NCI-H2196 treated with DMSO at 0.1 percent for 48 hours (cell line): ENCODE data around the gene ADORA2A.

Experiments
- DNase-seq: peaks from one replicate; lab custom pipeline; 2025; ENCODE audit not compliant: unreplicated experiment; lab: John Stamatoyannopoulos, UW

The ADORA2A gene

GRCh38 chr22:24402460-24403192, 24.8 kb upstream of the ADORA2A start:
- no peak for DNase-seq

GRCh38 chr22:24403346-24403745, 24.1 kb upstream of the ADORA2A start:
- no peak for DNase-seq

GRCh38 chr22:24404561-24405275, 22.7 kb upstream of the ADORA2A start:
- no peak for DNase-seq

GRCh38 chr22:24405631-24406321, 21.6 kb upstream of the ADORA2A start:
- no peak for DNase-seq

- DNase-seq, result no peak
These were observed 20.8 kb upstream of the ADORA2A start for GRCh38 chr22:24406322-24407277.

- no peak for DNase-seq
These were observed 20.1 kb upstream of the ADORA2A start for GRCh38 chr22:24407278-24407665.

- DNase-seq, result no peak
These were observed 19.5 kb upstream of the ADORA2A start for GRCh38 chr22:24407884-24408283.

GRCh38 chr22:24408630-24409029, 18.8 kb upstream of the ADORA2A start:
- DNase-seq, result peak; percentile 43

GRCh38 chr22:24409707-24410106, 17.7 kb upstream of the ADORA2A start:
- no peak for DNase-seq

- no peak for DNase-seq
These were observed 17.1 kb upstream of the ADORA2A start for GRCh38 chr22:24410110-24410856.

GRCh38 chr22:24411256-24412004, 16.0 kb upstream of the ADORA2A start:
- no peak for DNase-seq

GRCh38 chr22:24412274-24412673, 15.1 kb upstream of the ADORA2A start:
- DNase-seq, result no peak

GRCh38 chr22:24413271-24413670, 14.1 kb upstream of the ADORA2A start:
- DNase-seq, result no peak

- DNase-seq, result no peak
These were observed 13.5 kb upstream of the ADORA2A start for GRCh38 chr22:24413736-24414385.

GRCh38 chr22:24414523-24414922, 12.9 kb upstream of the ADORA2A start:
- no peak for DNase-seq

GRCh38 chr22:24414984-24415945, 12.1 kb upstream of the ADORA2A start:
- DNase-seq, result no peak

- DNase-seq, result no peak
These were observed 11.3 kb upstream of the ADORA2A start for GRCh38 chr22:24416095-24416494.

GRCh38 chr22:24416611-24417010, 10.8 kb upstream of the ADORA2A start:
- no peak for DNase-seq
